Measurements from ENCODE around the gene APOL5.

- TF ChIP-seq POLR2A (IDR thresholded peaks at IDR 0.05; ENCODE audit: extremely low read depth, insufficient read length): no peak
- TF ChIP-seq, protein P1, sequence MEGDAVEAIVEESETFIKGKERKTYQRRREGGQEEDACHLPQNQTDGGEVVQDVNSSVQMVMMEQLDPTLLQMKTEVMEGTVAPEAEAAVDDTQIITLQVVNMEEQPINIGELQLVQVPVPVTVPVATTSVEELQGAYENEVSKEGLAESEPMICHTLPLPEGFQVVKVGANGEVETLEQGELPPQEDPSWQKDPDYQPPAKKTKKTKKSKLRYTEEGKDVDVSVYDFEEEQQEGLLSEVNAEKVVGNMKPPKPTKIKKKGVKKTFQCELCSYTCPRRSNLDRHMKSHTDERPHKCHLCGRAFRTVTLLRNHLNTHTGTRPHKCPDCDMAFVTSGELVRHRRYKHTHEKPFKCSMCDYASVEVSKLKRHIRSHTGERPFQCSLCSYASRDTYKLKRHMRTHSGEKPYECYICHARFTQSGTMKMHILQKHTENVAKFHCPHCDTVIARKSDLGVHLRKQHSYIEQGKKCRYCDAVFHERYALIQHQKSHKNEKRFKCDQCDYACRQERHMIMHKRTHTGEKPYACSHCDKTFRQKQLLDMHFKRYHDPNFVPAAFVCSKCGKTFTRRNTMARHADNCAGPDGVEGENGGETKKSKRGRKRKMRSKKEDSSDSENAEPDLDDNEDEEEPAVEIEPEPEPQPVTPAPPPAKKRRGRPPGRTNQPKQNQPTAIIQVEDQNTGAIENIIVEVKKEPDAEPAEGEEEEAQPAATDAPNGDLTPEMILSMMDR (IDR thresholded peaks at IDR 0.05; ENCODE audit: low read depth, low read length): no peak
- no peak for TF ChIP-seq MYC (IDR thresholded peaks at IDR 0.05; ENCODE audit: low read depth, low read length)
- no peak for TF ChIP-seq MAX (IDR thresholded peaks at IDR 0.05; ENCODE audit: low read depth, low read length)
These were observed at the start of gene APOL5 for GRCh38 chr22:35717572-35717971.

Data from NB4 (cell line).